H1 (cell line): ENCODE data around the gene CCDC196.

Experiments used
- CHD2 ChIP-seq: IDR thresholded peaks from 2 replicates; pipeline ENCODE4 v1.6.1; 2012; ENCODE audit warnings: low read length, improper control_type of control experiment
- CTCF ChIP-seq, 3 experiments: IDR thresholded peaks; 1 replicate in 2 of 3; 2 replicates in 1 of 3; pipeline versions ENCODE4 v1.5.1 to v1.6.1; 2011; ENCODE audit warnings: low read length in 3 of 3, mild to moderate bottlenecking in 3 of 3, inconsistent platforms in 2 of 3, low read depth in 1 of 3, moderate library complexity in 1 of 3; ENCODE audit not compliant: insufficient read depth in 1 of 3; ENCODE audit errors: control extremely low read depth in 1 of 3
- EZH2 ChIP-seq: fragments of 200-600 bp; sonication (generic); IDR thresholded peaks from 2 replicates; pipeline ENCODE4 v1.7.1; 2012; ENCODE audit warnings: low read depth, mild to moderate bottlenecking, moderate library complexity, low read length, inconsistent platforms; ENCODE audit not compliant: severe bottlenecking
- FOSL1 ChIP-seq: IDR thresholded peaks from 2 replicates; pipeline ENCODE4 v1.6.1; 2011; ENCODE audit warnings: mild to moderate bottlenecking, low read depth, low read length, moderate library complexity; ENCODE audit not compliant: insufficient read depth
- HDAC2 ChIP-seq, 2 experiments: fragments of 300-600 bp in 1 of 2; sonication (generic) in 1 of 2; IDR thresholded peaks; 2 replicates each; pipeline ENCODE4 v1.6.1; 2011 to 2012; ENCODE audit warnings: low read depth in 2 of 2, low read length in 2 of 2, mild to moderate bottlenecking in 2 of 2, moderate library complexity in 2 of 2, borderline replicate concordance in 1 of 2, inconsistent platforms in 1 of 2
- RAD21 ChIP-seq, 2 experiments: IDR thresholded peaks in 1 of 2; conservative IDR thresholded peaks in 1 of 2; 2 replicates each; pipeline ENCODE4 v1.6.1; 2011; ENCODE audit warnings: low read depth in 2 of 2, low read length in 2 of 2, improper control_type of control experiment in 1 of 2, inconsistent platforms in 1 of 2, mild to moderate bottlenecking in 1 of 2, moderate library complexity in 1 of 2
- SIX5 ChIP-seq: IDR thresholded peaks from 2 replicates; pipeline ENCODE4 v1.6.1; 2011; ENCODE audit warnings: mild to moderate bottlenecking, low read depth, low read length

GRCh38 chr14:66445936-66446335 lies 40.2 kb upstream of the CCDC196 start:
- no peak for TF ChIP-seq SIX5
- TF ChIP-seq CHD2 = no peak
- no peak for TF ChIP-seq CTCF (IDR thresholded peaks at IDR 0.05; ENCODE audit: control extremely low read depth in 1 of 3, insufficient read depth in 1 of 3, low read depth in 1 of 3, low read length in 3 of 3)
- no peak for TF ChIP-seq EZH2
- TF ChIP-seq HDAC2 (IDR thresholded peaks at IDR 0.05; ENCODE audit: borderline replicate concordance in 1 of 2, low read depth in 2 of 2, low read length in 2 of 2) = no peak
- TF ChIP-seq RAD21 (IDR thresholded peaks at IDR 0.05 in 1 of 2, conservative IDR thresholded peaks at IDR 0.05 in 1 of 2; ENCODE audit: low read depth in 2 of 2, low read length in 2 of 2) = no peak
- TF ChIP-seq FOSL1 = no peak
